Hematopoietic multipotent progenitor cell treated with erythropoietin and hydrocortisone succinate and interleukin-3 and kit ligand, for 6 days (in vitro differentiated cells): ENCODE results near the gene PHF21B.
"Not testable (repeated sequence)": the region's sequence is repeated elsewhere in the genome, so short reads cannot be mapped to it uniquely, and the experiment has no call there.

ENCODE experiments used
- DNase-seq: peaks from one replicate; pipeline ENCODE4 v3.0.0-alpha.2; 2015

The PHF21B gene

DNA sequence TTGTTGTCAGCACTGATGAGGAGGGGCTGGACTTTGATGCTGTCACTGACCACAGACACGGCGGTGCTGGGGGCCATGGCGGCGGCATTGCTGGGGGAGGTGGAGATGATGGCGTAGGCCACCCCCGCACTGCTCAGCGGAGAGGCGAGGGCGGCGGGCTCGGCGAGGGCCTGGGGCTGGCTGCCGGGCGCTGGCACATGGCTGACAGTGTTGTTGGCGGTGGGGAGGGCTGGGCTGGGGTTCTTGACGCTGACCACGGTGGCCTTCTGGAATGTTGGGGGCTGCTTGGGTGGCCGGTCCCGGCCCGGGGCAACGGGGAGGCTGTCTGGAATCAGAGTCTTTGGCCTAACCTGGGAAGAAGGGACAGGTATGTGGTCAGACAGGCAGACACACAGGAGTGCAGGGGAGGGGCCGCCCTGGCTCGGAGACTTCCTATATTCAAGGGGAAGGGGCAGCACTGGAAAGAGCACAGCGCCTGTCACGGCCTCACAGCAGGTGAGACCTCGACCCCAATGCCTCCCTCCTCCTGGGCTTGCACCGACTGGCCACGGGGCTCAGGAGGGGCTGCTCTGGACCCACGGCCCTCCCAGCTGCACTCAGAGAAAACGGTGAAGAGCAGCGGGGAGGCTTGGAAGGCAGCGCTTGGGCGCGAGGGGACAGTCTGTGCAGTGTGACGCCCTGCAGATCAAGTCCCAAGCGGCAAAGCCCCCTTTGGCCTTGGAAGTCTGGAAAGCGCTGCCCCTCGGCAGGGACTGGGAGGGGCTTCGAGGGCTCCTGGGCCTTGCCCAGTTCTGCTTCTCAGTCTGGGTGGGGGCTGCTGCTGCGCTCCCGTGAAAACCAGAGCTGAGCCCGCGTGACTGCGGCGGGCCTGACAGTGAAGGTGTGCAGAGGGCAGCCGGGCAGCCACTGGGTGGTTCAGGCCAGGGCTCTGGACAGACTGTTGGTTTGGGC is 93.2 kb downstream of the PHF21B start:
- no peak for DNase-seq

GRCh38 chr22:44915441-44915840 is 94.4 kb downstream of the PHF21B start:
- DNase-seq: no peak

- no peak for DNase-seq
These were observed 95.6 kb downstream of the PHF21B start for GRCh38 chr22:44914026-44914721.

DNA sequence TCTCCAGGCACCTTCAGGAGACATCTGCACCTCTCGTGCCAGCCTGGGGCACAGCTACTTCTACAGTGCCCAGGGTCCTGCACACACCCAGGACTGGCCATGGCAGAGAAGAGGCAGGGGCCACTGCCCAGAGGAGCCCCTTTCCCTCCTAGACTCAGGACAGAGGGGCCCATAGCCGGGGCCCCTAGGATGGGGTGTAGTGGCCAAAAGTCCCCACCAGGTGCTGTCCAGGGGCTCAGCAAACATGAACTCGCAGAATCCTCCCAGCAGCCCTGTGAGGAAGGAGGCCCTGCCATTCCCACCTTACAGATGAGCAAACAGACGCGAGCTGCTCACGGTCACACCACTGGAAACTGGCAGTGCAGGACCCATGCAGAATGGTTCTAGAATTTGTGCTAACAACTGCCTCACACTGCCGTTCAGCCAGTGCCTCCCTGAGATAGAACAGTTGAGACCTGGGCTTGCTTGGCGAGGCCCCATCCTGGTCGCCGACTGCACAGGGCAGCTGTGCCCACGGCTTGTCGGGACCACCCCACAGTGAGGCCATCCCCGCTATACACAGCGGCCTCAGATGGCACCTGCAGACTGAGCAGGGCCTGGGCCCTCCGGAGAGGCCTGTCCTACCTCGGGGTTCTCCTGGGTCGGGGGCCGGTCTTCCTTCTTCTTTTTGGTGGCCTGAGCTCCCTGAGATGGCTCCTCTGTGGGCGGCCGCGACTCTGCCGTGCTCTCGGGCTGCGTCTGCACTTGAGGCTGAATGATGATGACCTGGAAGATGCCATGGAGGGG is 96.4 kb downstream of the PHF21B start:
- DNase-seq: no peak

GRCh38 chr22:44909241-44909640 is 100.6 kb downstream of the PHF21B start:
- no peak for DNase-seq

- no peak for DNase-seq
These were observed 101.8 kb downstream of the PHF21B start for GRCh38 chr22:44907765-44908737.

- DNase-seq: no peak
These were observed 102.7 kb downstream of the PHF21B start for GRCh38 chr22:44906999-44907644.

DNA sequence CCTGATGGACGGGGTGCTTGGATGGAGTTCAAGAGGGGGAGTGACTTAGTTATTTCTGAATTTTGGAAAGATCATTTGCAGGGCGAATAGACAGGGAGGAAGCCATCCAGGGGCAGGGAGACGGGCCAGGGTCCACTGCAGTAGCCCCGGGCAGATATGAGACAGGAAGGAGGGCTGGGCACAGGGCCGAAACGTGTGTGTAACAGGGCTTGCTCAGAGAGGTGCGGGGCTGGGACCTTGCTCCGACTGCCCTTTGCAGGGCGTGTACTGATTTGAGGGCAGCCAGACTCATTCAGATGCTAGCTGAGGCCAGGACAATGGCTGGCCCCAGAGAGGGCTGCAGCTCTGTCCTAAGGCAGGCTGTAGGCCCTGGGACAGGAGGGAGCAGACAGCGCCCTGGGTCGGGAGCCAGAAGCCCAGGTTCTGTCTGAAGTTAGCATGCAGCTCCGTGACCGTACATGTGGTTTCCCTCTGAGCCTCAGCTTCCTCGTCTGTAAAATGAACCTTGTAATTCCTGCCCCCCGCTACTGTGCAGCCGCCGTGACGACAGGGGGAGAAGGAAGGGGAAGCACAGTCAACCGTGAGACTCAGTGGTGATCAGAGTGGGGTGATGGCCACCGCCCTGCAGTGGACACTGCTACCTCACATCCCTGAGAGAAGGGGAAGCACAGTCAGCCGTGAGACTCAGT is 103.4 kb downstream of the PHF21B start:
- no peak for DNase-seq

DNA sequence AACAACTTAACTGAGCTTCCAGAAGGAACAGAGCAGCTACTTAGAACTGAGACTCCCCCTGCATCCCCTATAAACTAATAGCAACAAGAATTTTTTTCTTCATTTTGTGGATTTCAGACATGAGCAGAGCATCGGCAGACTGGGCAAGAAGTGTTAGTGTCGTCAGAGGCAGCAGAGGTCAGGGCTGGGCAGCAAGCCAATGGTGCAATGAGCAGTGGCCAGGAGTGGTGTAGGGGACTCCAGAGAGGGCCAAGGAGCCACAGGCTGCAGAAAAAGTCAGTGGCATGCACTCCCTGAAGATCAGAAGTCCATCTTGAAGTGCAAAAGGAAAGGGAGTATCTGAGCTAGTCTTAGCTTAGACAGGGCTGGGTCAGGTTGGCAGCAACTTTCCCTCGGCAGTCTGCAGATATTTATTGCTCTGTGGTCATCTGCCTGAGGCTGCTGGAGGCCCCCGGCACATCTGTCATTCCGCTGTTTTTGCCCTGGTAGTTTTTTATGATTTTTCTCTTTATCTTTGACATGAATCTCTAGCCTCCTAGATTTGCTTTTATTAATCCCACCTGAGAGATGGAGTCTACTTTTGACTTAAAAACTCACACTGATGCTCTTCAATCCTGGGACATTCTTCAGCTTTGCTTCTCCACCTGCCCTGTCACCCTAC is 105.2 kb downstream of the PHF21B start:
- DNase-seq: not testable (repeated sequence)

DNA sequence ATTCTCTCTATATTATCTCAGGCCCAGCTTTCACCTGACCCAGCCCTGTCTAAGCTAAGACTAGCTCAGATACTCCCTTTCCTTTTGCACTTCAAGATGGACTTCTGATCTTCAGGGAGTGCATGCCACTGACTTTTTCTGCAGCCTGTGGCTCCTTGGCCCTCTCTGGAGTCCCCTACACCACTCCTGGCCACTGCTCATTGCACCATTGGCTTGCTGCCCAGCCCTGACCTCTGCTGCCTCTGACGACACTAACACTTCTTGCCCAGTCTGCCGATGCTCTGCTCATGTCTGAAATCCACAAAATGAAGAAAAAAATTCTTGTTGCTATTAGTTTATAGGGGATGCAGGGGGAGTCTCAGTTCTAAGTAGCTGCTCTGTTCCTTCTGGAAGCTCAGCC is 106.6 kb downstream of the PHF21B start:
- DNase-seq: not testable (repeated sequence)

GRCh38 chr22:44901301-44901700 is 108.5 kb downstream of the PHF21B start:
- no peak for DNase-seq

DNA sequence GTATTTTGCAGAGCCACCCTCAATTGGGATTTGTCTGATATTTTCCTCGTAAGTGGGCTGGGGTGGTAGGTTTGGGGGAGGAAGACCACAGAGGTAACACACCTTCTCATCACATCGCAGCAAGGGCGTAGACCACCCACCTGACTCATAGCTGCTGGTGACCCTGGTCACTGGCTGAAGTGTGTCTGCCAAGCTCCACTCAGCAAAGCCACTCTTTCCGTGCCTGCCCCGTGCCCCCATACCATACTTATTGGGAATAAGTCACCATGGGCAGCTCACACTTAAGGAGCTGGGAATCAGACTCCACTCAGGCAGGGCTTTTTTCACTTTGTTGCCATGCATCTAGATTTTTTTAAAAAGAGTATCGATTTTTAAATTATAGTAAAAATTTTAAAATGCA is 111.6 kb downstream of the PHF21B start:
- DNase-seq: no peak

DNA sequence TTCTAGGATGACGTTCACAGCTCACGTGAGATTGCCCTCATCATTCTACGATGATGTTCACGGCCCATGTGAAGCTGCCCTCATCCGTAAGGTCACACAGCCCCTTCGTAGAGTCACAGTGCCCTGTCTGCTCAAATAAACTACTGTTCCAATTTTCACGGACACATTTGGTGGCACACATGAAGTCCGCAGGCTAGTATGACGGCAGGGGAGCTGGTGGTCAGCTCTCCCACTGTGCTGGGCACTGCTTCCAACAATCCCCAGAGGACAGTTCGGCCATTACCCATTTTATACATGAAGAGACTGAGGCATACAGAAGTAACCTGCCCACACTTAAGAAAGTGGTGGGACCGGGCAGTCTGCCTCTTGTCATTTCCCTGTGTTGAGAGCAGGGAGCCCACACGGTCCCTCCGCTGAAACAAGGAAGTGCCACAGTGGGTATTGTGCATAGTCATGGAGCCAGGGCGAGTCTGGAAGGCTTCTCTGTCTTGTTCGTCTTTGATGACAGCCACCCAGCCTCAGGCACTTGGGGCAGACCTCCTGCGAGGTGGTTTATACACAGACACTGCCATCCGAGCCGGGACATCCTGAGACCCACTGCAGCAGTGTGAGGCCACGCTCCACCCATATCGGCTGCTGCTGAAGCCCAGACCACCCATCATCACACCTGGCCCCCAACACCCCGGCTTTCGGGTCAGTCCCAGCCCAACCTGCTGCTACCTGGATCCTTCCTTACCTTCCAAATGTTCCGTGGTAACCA is 114.3 kb downstream of the PHF21B start:
- DNase-seq: no peak

GRCh38 chr22:44894782-44895181 is 115.0 kb downstream of the PHF21B start:
- no peak for DNase-seq

DNA sequence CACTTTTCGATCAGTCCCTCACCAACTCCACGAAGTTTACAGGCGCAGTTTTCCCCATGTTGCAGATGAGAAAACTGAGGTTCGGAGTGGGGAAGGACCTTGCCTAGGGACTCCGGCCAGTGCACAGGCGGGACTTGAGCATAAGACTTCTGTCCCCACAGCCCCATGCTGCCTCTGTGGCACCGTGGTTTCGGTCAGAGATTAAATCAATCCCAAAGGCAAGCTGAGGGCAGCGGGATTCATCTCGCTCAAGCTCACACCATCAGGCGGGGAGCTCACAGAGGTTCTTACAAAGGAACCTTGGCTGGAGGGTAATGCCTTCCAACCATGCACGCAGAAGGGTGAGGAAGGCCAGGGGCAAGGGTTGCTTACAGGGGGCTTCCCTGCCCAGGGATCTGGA is 115.5 kb downstream of the PHF21B start:
- DNase-seq: no peak

DNA sequence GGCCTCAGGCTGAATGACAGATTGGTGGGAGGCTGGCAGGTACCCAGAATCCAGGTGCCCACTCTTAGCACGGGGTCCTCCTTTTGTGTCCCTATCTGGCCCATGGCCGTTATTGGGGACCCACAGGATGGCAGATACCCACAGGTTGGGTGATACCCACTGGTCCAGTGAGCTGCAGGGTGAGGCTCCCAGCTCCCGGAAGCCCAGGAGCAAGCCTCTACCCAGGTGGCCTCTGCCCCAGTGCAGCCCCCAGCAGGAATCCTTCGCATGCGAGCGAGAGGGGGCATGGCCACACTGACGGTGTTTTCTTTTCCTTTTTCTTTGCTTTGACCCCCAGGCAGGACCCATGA is 116.1 kb downstream of the PHF21B start:
- no peak for DNase-seq

DNA sequence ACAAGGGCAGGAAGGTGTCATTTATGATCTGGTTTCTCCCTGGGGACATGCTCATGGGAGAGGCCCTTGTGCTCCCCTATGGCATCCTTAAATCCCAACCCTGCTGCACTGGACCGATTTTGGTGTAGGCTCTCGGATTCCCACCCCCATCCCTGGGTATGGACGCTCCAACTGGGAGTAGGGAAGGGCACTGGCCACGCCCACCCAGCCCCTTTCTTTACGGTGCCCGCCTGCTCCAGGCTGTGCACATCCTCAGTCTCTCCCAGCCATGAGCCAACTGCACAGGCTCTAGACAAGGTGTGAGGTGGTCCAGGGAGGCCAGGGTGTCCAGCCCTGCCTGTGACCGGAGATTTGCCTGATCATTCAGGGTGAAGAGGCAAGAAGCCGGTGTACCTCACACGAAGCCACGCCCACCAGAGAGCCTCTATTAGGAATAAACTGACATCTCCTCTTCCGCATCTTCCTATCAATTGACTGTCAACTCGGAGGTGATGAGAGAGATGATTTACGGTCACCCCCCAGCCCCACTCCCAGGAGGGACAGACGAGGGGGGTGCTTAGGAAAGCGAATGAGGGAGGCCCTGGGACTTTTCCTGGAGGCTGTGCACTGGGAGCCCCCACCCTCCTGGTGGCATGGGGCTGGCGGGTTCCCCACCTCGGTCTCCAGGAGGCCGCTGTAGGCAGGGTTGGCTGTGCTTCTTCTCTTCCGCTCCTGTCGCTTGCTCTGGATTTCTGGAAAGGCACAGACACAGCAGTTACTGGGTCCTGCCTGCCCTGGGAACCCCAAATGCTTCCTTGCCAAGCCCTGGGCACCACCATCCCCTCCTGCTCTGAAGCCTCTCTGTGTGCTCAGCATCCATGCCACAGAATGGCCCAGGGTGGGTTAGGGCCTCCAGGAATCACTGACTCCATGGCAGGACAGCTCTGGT is 116.7 kb downstream of the PHF21B start:
- DNase-seq: no peak

GRCh38 chr22:44892243-44892642 is 117.6 kb downstream of the PHF21B start:
- no peak for DNase-seq

DNA sequence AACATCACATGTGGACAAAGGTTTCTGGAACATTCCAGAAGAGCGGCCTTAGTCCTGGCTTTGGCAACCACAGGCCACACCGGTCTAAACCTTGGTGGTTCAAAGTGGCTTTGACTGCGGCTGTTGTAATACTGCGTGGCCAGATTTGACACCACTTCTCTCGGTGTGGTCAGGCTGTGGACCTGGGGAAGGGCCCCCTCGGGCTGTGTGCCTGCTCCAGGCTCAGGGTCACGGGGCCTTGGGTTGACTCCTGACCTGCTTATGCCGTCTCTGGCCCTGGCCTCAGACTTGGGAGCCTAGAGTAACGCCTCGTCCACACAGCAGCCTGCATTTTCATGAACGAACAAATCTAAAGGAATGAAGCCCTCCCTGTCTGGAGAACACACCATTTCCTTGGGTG is 118.0 kb downstream of the PHF21B start:
- DNase-seq: no peak
